Omental fat pad (tissue), 4 donors: ENCODE data around the gene RALGPS2. TPM values are rescaled to one million over a fixed set of nuclear protein-coding genes. Genes with fewer than 3 reads are reported as not detected.

Experiments
- ATAC-seq: fragments of 150-250 bp; one replicate; pipeline ENCODE4 v1.9.1; 2016; ENCODE audit warnings: mild to moderate bottlenecking, moderate library complexity; ENCODE audit not compliant: low FRiP score
- DNase-seq: peaks from one replicate; pipeline ENCODE4 v3.0.0-alpha.2; 2019; ENCODE audit warnings: low spot score
- total RNA-seq, 4 donors: library from RNA; depleted of rRNA; stranded (reverse); fragments of >200 nt; gene quantifications; one replicate each; pipeline ENCODE4 v1.1.0, GENCODE V29; 2016
- TF ChIP-seq, protein P1 (sequence below), 3 donors: fragments of 450-650 bp; IDR thresholded peaks; one replicate each; pipeline ENCODE4 v1.5.1; 2016 to 2017; ENCODE audit warnings: antibody characterized with exemption in 3 of 3, mild to moderate bottlenecking in 3 of 3, moderate library complexity in 2 of 3

Gene RALGPS2
- total RNA-seq, 4 donors from 2014 or later = 13.1 to 32.1 (median 21.4) TPM

DNA sequence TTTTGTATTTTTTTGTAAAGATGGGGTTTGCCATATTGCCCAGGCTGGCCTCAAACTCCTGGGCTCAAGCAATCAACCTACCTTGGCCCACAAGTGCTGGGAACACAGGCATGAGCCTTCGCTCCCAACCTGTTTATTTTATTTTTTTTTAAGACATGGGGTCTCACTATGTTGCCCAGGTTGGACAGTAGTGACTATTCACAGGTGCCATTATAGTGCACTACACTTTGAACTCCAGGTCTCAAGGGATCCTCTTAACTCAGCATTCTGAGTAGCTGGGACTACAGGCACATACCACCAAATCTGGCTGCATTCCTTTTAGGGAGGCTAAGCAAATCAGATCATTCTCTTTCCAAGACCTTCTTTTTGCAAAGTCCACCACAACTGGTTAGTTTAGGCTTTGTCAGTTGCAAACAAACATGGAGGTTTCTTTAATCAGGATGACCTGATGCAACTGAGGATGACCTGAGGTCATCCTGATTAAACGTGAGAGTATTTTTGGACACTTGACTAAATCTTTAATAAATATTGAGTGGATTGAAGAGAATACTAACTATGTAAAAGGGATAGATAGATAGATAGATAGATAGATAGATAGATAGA, 30.0 kb upstream of the RALGPS2 start:
- no peak for ATAC-seq
- TF ChIP-seq, protein P1, sequence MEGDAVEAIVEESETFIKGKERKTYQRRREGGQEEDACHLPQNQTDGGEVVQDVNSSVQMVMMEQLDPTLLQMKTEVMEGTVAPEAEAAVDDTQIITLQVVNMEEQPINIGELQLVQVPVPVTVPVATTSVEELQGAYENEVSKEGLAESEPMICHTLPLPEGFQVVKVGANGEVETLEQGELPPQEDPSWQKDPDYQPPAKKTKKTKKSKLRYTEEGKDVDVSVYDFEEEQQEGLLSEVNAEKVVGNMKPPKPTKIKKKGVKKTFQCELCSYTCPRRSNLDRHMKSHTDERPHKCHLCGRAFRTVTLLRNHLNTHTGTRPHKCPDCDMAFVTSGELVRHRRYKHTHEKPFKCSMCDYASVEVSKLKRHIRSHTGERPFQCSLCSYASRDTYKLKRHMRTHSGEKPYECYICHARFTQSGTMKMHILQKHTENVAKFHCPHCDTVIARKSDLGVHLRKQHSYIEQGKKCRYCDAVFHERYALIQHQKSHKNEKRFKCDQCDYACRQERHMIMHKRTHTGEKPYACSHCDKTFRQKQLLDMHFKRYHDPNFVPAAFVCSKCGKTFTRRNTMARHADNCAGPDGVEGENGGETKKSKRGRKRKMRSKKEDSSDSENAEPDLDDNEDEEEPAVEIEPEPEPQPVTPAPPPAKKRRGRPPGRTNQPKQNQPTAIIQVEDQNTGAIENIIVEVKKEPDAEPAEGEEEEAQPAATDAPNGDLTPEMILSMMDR (IDR thresholded peaks at IDR 0.05) = no peak
- no peak for DNase-seq

DNA sequence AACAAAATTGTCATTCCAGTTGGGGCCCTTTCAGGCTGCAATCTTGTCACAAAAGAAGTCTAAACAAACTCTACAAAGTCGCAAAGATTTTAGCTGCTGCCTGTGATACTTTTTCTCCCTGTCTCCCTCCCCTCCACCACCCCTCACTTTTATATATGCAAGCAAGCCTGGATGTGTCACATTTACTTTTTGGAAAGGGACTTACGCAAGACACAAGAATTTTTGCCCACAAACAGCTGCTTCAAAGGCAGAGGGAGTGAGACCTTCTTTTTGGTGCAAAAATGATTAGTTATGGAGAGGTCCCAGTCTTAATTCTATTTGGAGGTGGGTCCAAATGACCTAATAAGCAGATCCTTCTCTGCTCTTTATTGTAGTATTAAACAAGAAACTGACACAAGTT, 22.9 kb upstream of the RALGPS2 start:
- no peak for DNase-seq
- ATAC-seq = no peak
- TF ChIP-seq, protein P1 (IDR thresholded peaks at IDR 0.05) = no peak

DNA sequence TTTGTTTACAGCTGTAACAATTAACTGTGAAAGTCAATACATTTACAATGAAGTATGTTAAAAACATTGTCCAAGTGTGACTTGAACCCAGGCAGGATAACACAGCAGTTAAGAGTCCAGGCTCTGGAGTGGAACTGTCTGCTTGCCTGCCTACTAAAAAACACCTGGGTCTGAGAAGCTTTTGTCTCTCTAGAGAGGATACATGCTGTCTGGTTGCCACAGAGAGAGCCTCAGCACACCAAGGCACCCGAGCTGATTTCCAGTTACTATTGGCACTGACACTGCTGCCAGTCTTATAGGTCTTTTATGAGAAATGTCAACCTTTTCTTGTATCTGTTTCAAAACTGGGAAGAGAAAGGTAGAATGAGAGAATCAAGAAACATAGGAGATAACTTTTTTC, 20.2 kb upstream of the RALGPS2 start:
- TF ChIP-seq, protein P1 (IDR thresholded peaks at IDR 0.05) = no peak
- DNase-seq = no peak
- ATAC-seq = no peak

DNA sequence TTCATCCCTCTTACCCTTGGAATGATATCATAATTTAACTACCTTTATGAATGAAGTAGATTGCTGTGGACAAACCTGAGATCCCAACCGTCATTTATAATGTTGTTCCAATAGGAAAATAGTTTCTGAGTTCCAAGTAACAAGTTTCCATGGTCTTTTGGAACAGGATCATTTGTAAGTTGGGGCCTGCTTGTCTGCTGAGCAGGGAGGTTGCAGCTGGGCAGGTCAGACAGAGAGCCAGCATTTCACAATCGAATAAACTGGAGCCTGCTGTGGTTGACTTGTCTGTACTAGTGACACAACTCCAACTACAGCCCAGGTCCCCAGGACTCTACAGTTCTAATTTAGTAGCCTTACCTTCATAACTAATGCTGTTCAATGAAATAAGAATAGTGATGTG, 18.6 kb upstream of the RALGPS2 start:
- TF ChIP-seq, protein P1 (IDR thresholded peaks at IDR 0.05) = no peak
- peak; percentile 90 for ATAC-seq

DNA sequence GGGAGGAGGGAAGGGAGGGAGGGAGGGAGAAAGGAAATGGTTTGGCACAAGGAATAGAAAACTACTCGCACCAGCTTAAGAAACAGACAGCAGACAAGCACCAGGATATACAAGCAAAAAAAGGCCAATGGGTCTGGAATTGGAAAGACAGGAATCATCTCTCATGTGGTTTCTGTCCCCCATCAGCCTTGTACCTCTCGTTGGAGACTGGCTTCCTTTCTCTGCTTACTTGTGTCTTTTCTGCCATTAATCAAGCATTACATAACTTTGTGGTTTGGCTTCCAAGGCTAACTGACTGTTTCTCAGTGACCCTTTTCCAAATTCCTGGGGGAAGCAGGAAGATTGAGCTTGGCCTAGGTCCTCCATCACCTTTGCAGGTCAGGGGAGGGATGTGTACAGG, 11.8 kb upstream of the RALGPS2 start:
- DNase-seq (no peak), ATAC-seq (no peak)
- TF ChIP-seq, protein P1 (IDR thresholded peaks at IDR 0.05) = no peak

More for the DNA sequence above, 18.6 kb upstream of the RALGPS2 start:
- DNase-seq = no peak

DNA sequence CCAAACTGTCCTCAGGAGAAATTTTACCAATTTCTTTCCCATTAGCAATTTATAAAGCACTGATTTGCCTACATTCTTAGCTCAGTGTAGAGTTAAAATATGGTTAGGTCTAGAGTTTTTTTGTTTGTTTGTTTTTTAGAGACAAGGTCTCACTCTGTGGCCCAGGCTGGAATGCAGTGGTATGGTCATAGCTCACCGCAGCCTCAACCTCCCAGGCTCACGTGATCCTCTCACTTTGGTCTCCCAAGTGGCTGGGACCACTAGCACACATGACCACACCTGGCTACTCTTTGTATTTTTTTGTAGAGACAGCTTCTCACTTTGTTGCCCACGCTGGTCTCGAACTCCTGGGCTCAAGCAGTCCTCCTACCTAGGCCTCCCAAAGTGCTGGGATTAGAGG, 10.6 kb upstream of the RALGPS2 start:
- ATAC-seq = no peak
- no peak for DNase-seq
- TF ChIP-seq, protein P1 (IDR thresholded peaks at IDR 0.05) = no peak

DNA sequence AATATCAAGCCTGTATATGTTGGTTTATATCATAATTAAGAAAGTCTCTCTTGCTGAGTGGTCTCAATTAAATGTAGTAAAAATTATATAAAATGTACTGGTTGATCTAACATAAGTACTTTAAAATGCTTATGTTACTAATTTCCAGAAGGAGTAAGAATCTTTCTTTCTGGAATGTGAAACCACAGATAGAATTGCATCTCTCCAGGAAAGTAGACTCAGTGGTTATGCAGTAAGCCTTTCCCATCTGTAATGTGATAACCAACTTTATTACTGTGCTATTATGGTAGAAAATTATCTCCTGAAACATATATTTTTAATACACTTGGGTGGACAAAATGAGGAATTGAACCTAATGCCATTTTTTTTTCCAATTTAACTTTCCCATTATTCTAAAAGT, 8.9 kb upstream of the RALGPS2 start:
- TF ChIP-seq, protein P1 (IDR thresholded peaks at IDR 0.05) = no peak
- ATAC-seq = no peak
- no peak for DNase-seq
